IMR-90 (cell line): Measurements from ENCODE around the gene TFPI. TPM values are rescaled to one million over a fixed set of nuclear protein-coding genes. Genes with fewer than 3 reads are reported as not detected.

ENCODE experiments used
- ATAC-seq: fragments of 200-7000 bp; cut with Tn5 transposase; 2 replicates; pipeline ENCODE4 v1.9.1; 2020; ENCODE audit warnings: low read depth, mild to moderate bottlenecking, moderate library complexity
- BruUV-seq: library from RNA; stranded (reverse); fragments of 400-500 nt; replicated peaks from 2 replicates; lab custom pipeline; 2021; lab: Mats Ljungman, UMichigan
- CTCF ChIA-PET: fragments of 300-600 bp; formaldehyde crosslinking; extraction: SDS; loops from one replicate; lab custom pipeline; 2021; ENCODE audit warnings: antibody characterized with exemption; lab: Yijun Ruan, JAX
- POLR2A ChIA-PET: fragments of 300-600 bp; sonication (Branson Sonifier 250); formaldehyde crosslinking; loops from one replicate; lab custom pipeline; 2022; ENCODE audit warnings: antibody characterized with exemption; ENCODE audit not compliant: unreplicated experiment; lab: Charles Lee
- DNase-seq: peaks from one replicate; pipeline ENCODE4 v3.0.0; 2013
- H2AFZ ChIP-seq: replicated peaks from 2 replicates; pipeline ENCODE3; 2013; ENCODE audit warnings: low read length, mild to moderate bottlenecking; ENCODE audit not compliant: poor library complexity
- H2AK5ac ChIP-seq: 2 replicates; pipeline ENCODE4 v1.6.1; 2013; ENCODE audit warnings: low read depth, low read length, inconsistent platforms
- H2AK9ac ChIP-seq: replicated peaks from 2 replicates; pipeline ENCODE3; 2013; ENCODE audit warnings: mild to moderate bottlenecking, low read depth, low read length, moderate library complexity; ENCODE audit not compliant: poor library complexity
- H2BK120ac ChIP-seq: 2 replicates; pipeline ENCODE4 v1.6.1; 2013; ENCODE audit warnings: low read depth, low read length, inconsistent platforms
- H2BK15ac ChIP-seq: 3 replicates; pipeline ENCODE4 v1.6.1; 2013; ENCODE audit warnings: low read depth, low read length, inconsistent platforms
- H2BK20ac ChIP-seq: 2 replicates; pipeline ENCODE4 v1.6.1; 2013; ENCODE audit warnings: low read depth, mild to moderate bottlenecking, inconsistent platforms, low read length, moderate library complexity
- H2BK5ac ChIP-seq: 2 replicates; pipeline ENCODE4 v1.6.1; 2013; ENCODE audit warnings: mild to moderate bottlenecking, low read depth, low read length, inconsistent platforms; ENCODE audit not compliant: poor library complexity, severe bottlenecking
- H3K14ac ChIP-seq: replicated peaks from 2 replicates; pipeline ENCODE4 v1.6.1; 2013; ENCODE audit warnings: low read depth, low read length, inconsistent platforms
- H3K18ac ChIP-seq: 2 replicates; pipeline ENCODE4 v1.6.1; 2013; ENCODE audit warnings: low read depth, low read length, control low read depth
- H3K23ac ChIP-seq: 2 replicates; pipeline ENCODE4 v1.6.1; 2013; ENCODE audit warnings: low read depth, low read length, inconsistent platforms
- H3K27ac ChIP-seq: 2 replicates; pipeline ENCODE4 v1.5.1; 2013; ENCODE audit warnings: mild to moderate bottlenecking, control low read depth, low read length; ENCODE audit not compliant: insufficient read depth
- H3K27me3 ChIP-seq: 2 replicates; pipeline ENCODE4 v1.6.1; 2013; ENCODE audit warnings: low read length; ENCODE audit not compliant: control insufficient read depth, insufficient read depth
- H3K36me3 ChIP-seq: 2 replicates; pipeline ENCODE4 v1.6.1; 2013; ENCODE audit warnings: low read length, mixed read lengths; ENCODE audit not compliant: control insufficient read depth, insufficient read depth
- H3K4ac ChIP-seq: 2 replicates; pipeline ENCODE4 v1.6.1; 2013; ENCODE audit warnings: low read depth, low read length, inconsistent platforms
- H3K4me1 ChIP-seq: 2 replicates; pipeline ENCODE4 v1.6.1; 2013; ENCODE audit warnings: low read length, mixed read lengths; ENCODE audit not compliant: control insufficient read depth, insufficient read depth
- H3K4me2 ChIP-seq: 2 replicates; pipeline ENCODE4 v1.6.1; 2013; ENCODE audit warnings: low read depth, mild to moderate bottlenecking, control low read depth, low read length, moderate library complexity
- H3K4me3 ChIP-seq: 2 replicates; pipeline ENCODE4 v1.5.1; 2013; ENCODE audit warnings: low read depth, mild to moderate bottlenecking, control low read depth, low read length, moderate library complexity; ENCODE audit not compliant: insufficient read depth
- H3K56ac ChIP-seq: 2 replicates; pipeline ENCODE4 v1.6.1; 2013; ENCODE audit warnings: low read length, inconsistent platforms; ENCODE audit not compliant: insufficient read depth; ENCODE audit errors: extremely low read depth
- H3K79me1 ChIP-seq, 2 experiments: 2 replicates each; pipeline ENCODE4 v1.6.1; 2013; ENCODE audit warnings: low read length in 2 of 2, inconsistent platforms in 1 of 2, low read depth in 1 of 2
- H3K9ac ChIP-seq: 2 replicates; pipeline ENCODE4 v1.6.1; 2013; ENCODE audit warnings: low read depth, low read length, control low read depth
- H3K9me1 ChIP-seq: 2 replicates; pipeline ENCODE4 v1.6.1; 2013; ENCODE audit warnings: low read length, inconsistent platforms; ENCODE audit not compliant: insufficient read depth
- H3K9me3 ChIP-seq: 2 replicates; pipeline ENCODE4 v1.6.1; 2013; ENCODE audit warnings: low read length; ENCODE audit not compliant: control insufficient read depth, insufficient read depth
- H4K20me1 ChIP-seq: 2 replicates; pipeline ENCODE4 v1.6.1; 2013; ENCODE audit warnings: low read length, inconsistent platforms; ENCODE audit not compliant: insufficient read depth
- H4K5ac ChIP-seq: 2 replicates; pipeline ENCODE4 v1.6.1; 2013; ENCODE audit warnings: mild to moderate bottlenecking, low read depth, low read length, control low read depth
- H4K8ac ChIP-seq, 2 experiments: 2 replicates each; pipeline ENCODE4 v1.6.1; 2013; ENCODE audit warnings: low read depth in 2 of 2, low read length in 2 of 2, control low read depth in 1 of 2, inconsistent platforms in 1 of 2
- H4K91ac ChIP-seq: 2 replicates; pipeline ENCODE4 v1.6.1; 2013; ENCODE audit warnings: low read depth, low read length, inconsistent platforms; ENCODE audit not compliant: insufficient read depth
- BHLHE40 ChIP-seq: fragments of 150-350 bp; IDR thresholded peaks from 2 replicates; pipeline ENCODE4 v1.6.1; 2016; ENCODE audit warnings: mild to moderate bottlenecking, low read depth, low read length
- FOS ChIP-seq: fragments of 150-350 bp; IDR thresholded peaks from 2 replicates; pipeline ENCODE4 v1.6.1; 2016; ENCODE audit warnings: low read depth, low read length
- MXI1 ChIP-seq: IDR thresholded peaks from 2 replicates; pipeline ENCODE4 v1.6.1; 2012; ENCODE audit warnings: low read depth, mild to moderate bottlenecking, low read length, moderate library complexity, borderline replicate concordance
- RCOR1 ChIP-seq: IDR thresholded peaks from 2 replicates; pipeline ENCODE4 v1.6.1; 2012; ENCODE audit warnings: mild to moderate bottlenecking, low read length, improper control_type of control experiment; ENCODE audit not compliant: insufficient replicate concordance
- WGBS, 2 experiments: methylation state at CpG; one replicate each; pipeline versions ENCODE4 v1.1.5 to v1.1.7; 2013; ENCODE audit warnings: missing lambda C conversion rate in 2 of 2; ENCODE audit not compliant: insufficient read length in 1 of 2; ENCODE audit errors: extremely low coverage in 2 of 2; 5-methylcytosine and 5-hydroxymethylcytosine counted together
- dilution Hi-C: fragments of 300-500 bp; cut with HindIII; formaldehyde crosslinking; loops from one replicate; pipeline ENCODE4 v1.14.3; 2018; ENCODE audit warnings: low sequenced_read_pairs; ENCODE audit not compliant: unreplicated experiment
- in situ Hi-C: fragments of 300-500 bp; cut with MboI; formaldehyde crosslinking; loops from 3 replicates; pipeline ENCODE4 v1.14.3; 2019; ENCODE audit warnings: low sequenced_read_pairs, inconsistent platforms, mixed read lengths
- intact Hi-C: fragments of 100-400 bp; cut with micrococcal nuclease; formaldehyde crosslinking; loops from 2 replicates; pipeline ENCODE4 v1.10.0; 2022
- polyA plus RNA-seq, 3 experiments: library from polyadenylated mRNA; depleted of rRNA; stranded (reverse); fragments of >200 nt; gene quantifications; 2 replicates each; pipeline ENCODE4 v1.2.3, GENCODE V29; 2012; ENCODE audit warnings: low replicate concordance in 1 of 3
- total RNA-seq: library from RNA; depleted of rRNA; stranded (reverse); fragments of >200 nt; gene quantifications from 2 replicates; pipeline ENCODE4 v1.2.3, GENCODE V29; 2012

Gene TFPI
- total and polyA plus RNA-seq, 2 of the 4 experiments (the other 2 are of a cell fraction), result 33.9 to 83.0 TPM

DNA sequence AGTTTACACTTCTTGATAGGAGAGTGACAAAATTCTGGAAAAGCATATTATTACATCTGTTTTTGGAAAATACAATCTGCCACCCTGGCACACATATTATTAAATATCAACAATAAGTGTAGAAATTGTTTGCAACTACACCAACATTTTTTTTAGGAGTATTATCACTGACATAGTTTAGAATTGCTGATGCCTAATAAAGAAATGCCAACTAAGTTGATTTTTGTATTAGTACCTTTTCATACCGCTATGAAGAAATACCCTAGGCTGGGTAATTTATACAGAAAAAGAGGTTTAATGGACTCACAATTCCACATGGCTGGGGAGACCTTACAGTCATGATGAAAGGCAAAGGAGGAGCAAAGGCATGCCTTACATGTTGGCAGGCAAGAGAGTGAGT, 35.9 kb upstream of the TFPI start:
- Histone ChIP-seq H2BK20ac (no peak overlapping the region), H3K4me3 (no peak overlapping the region), H3K4me2 (no peak overlapping the region), H3K36me3 (no peaks in the 10 kb centered on the region), H3K14ac (no peak overlapping the region), H3K4ac (no peak overlapping the region), H2BK120ac (no peak overlapping the region), H4K91ac (no peak overlapping the region), H3K56ac (no peak overlapping the region), H4K5ac (no peak overlapping the region), H2AFZ (no peak overlapping the region), H4K8ac (no peak overlapping the region), H3K9me3 (no peaks in the 10 kb centered on the region), H4K20me1 (no peaks in the 10 kb centered on the region), H3K18ac (no peak overlapping the region), H2BK5ac (no peak overlapping the region), H3K23ac (no peak overlapping the region), H3K9me1 (no peaks in the 10 kb centered on the region), H3K9ac (no peak overlapping the region), H2BK15ac (no peak overlapping the region), H2AK5ac (no peak overlapping the region), H3K27ac (no peak overlapping the region), H3K27me3 (no peaks in the 10 kb centered on the region; the same call in 1 of the 2 replicates), H3K79me1 (no peaks in the 10 kb centered on the region), H3K4me1 (no peaks in the 10 kb centered on the region), H2AK9ac (no peak overlapping the region)
- BruUV-seq, result no TSS peak
- DNase-seq (no peak), ATAC-seq (no peak)
- intact Hi-C loops (no loop called here), dilution Hi-C loops (no loop called here), in situ Hi-C loops (loop anchor here (10.0 kb wide), 1 partner anchor 915 kb away; no protein-coding TSS in a partner anchor)
- ChIA-PET CTCF (no interaction called here), POLR2A (no interaction called here)
- TF ChIP-seq MXI1, result no peak
- no peak for TF ChIP-seq RCOR1
- no peak for TF ChIP-seq FOS
- TF ChIP-seq BHLHE40, result no peak
- WGBS, 2 experiments, result no CpG with 5 or more reads among the region's 1 CpG
